NCI-H2227 treated with DMSO at 0.1 percent for 48 hours (cell line): ENCODE measurements around the gene PRR15.
"Not testable (repeated sequence)": the region's sequence is repeated elsewhere in the genome, so short reads cannot be mapped to it uniquely, and the experiment has no call there.

ENCODE experiments used
- DNase-seq: peaks from one replicate; lab custom pipeline; 2025; lab: John Stamatoyannopoulos, UW

The PRR15 gene

GRCh38 chr7:29563590-29564495 is at the start of gene PRR15:
PRR15 (plus strand) TSS chr7:29563835; CDS start chr7:29566330, 2,495 bp downstream.
- DNase-seq = no peak

- DNase-seq = no peak
Measured at GRCh38 chr7:29516491-29516890, 47.1 kb upstream of the PRR15 start.

- no peak for DNase-seq
Measured at GRCh38 chr7:29518616-29519015, 45.0 kb upstream of the PRR15 start.

GRCh38 chr7:29523728-29524127 is 39.9 kb upstream of the PRR15 start:
- no peak for DNase-seq

- no peak for DNase-seq
Measured at GRCh38 chr7:29527505-29528108, 36.0 kb upstream of the PRR15 start.

GRCh38 chr7:29528526-29528925 is 35.1 kb upstream of the PRR15 start:
- not testable (repeated sequence) for DNase-seq

GRCh38 chr7:29538389-29538788 is 25.2 kb upstream of the PRR15 start:
- no peak for DNase-seq

- no peak for DNase-seq
Measured at GRCh38 chr7:29539471-29539870, 24.2 kb upstream of the PRR15 start.

GRCh38 chr7:29547421-29547820 is 16.2 kb upstream of the PRR15 start:
- no peak for DNase-seq

- no peak for DNase-seq
Measured at GRCh38 chr7:29548823-29549222, 14.8 kb upstream of the PRR15 start.

- DNase-seq = no peak
Measured at GRCh38 chr7:29552392-29552791, 11.2 kb upstream of the PRR15 start.

- no peak for DNase-seq
Measured at GRCh38 chr7:29555061-29555460, 8.6 kb upstream of the PRR15 start.

- no peak for DNase-seq
Measured at GRCh38 chr7:29556405-29557195, 7.0 kb upstream of the PRR15 start.

GRCh38 chr7:29557954-29558353 is 5.7 kb upstream of the PRR15 start:
- DNase-seq = no peak

- no peak for DNase-seq
Measured at GRCh38 chr7:29561271-29561670, 2.4 kb upstream of the PRR15 start.

GRCh38 chr7:29562307-29562706 is 1.3 kb upstream of the PRR15 start:
- DNase-seq = no peak

- no peak for DNase-seq
Measured at GRCh38 chr7:29564496-29565223, 1.0 kb downstream of the PRR15 start.

GRCh38 chr7:29565224-29565630 is 1.6 kb downstream of the PRR15 start:
- no peak for DNase-seq

GRCh38 chr7:29565634-29565981 is 2.0 kb downstream of the PRR15 start:
- no peak for DNase-seq

GRCh38 chr7:29565982-29566746 is 2.5 kb downstream of the PRR15 start:
- no peak for DNase-seq

GRCh38 chr7:29567174-29567573 is 3.5 kb downstream of the PRR15 start:
- no peak for DNase-seq
